Endodermal cell (in vitro differentiated cells): Measurements from ENCODE around the gene RPL18. TPM values are rescaled to one million over a fixed set of nuclear protein-coding genes. Genes with fewer than 3 reads are reported as not detected.

ENCODE experiments used
- DNase-seq: peaks from one replicate; pipeline ENCODE4 v3.0.0-alpha.2; 2017
- H3K27ac ChIP-seq: 2 replicates; pipeline ENCODE4 v1.5.1; 2013; ENCODE audit warnings: mild to moderate bottlenecking, low read depth, low read length, moderate library complexity
- H3K27me3 ChIP-seq: 2 replicates; pipeline ENCODE4 v1.6.1; 2013; ENCODE audit warnings: mild to moderate bottlenecking, low read length, moderate library complexity; ENCODE audit not compliant: insufficient read depth, control insufficient read depth, poor library complexity, severe bottlenecking
- H3K36me3 ChIP-seq: 2 replicates; pipeline ENCODE4 v1.7.0; 2013; ENCODE audit warnings: mild to moderate bottlenecking, low read length, moderate library complexity; ENCODE audit not compliant: control insufficient read depth, insufficient read depth
- H3K4me1 ChIP-seq: one replicate; pipeline ENCODE4 v1.7.0; 2013; ENCODE audit warnings: low read length; ENCODE audit not compliant: control insufficient read depth, insufficient read depth
- H3K4me3 ChIP-seq: 2 replicates; pipeline ENCODE4 v1.5.1; 2013; ENCODE audit warnings: mild to moderate bottlenecking, low read length, moderate library complexity
- H3K9ac ChIP-seq: 2 replicates; pipeline ENCODE4 v1.6.1; 2013; ENCODE audit warnings: mild to moderate bottlenecking, low read length, moderate library complexity; ENCODE audit not compliant: poor library complexity, severe bottlenecking; ENCODE audit errors: extremely low read depth
- H3K9me3 ChIP-seq: 2 replicates; pipeline ENCODE4 v1.6.1; 2013; ENCODE audit warnings: mild to moderate bottlenecking, low read length, moderate library complexity; ENCODE audit not compliant: control insufficient read depth
- H3K27ac Mint-ChIP-seq: 2 replicates; pipeline ENCODE4 v1.8.0; 2020; ENCODE audit warnings: mixed read lengths
- H3K27me3 Mint-ChIP-seq: 2 replicates; pipeline ENCODE4 v1.8.0; 2021; ENCODE audit warnings: mild to moderate bottlenecking, mixed read lengths; ENCODE audit not compliant: insufficient read depth
- H3K36me3 Mint-ChIP-seq: 2 replicates; pipeline ENCODE4 v1.8.0; 2020; ENCODE audit warnings: low read depth, mixed read lengths
- H3K4me1 Mint-ChIP-seq: 2 replicates; pipeline ENCODE4 v1.8.0; 2020; ENCODE audit warnings: mixed read lengths
- H3K4me3 Mint-ChIP-seq: 2 replicates; pipeline ENCODE4 v1.8.0; 2020; ENCODE audit warnings: mild to moderate bottlenecking, moderate library complexity, mixed read lengths
- H3K9me3 Mint-ChIP-seq: 2 replicates; pipeline ENCODE4 v1.8.0; 2020; ENCODE audit warnings: mild to moderate bottlenecking, mixed read lengths
- WGBS, 2 experiments: methylation state at CpG; one replicate each; pipeline versions ENCODE4 v1.1.5 to v1.1.7; 2013; ENCODE audit warnings: missing lambda C conversion rate in 2 of 2, mixed read lengths in 1 of 2; ENCODE audit not compliant: insufficient coverage in 1 of 2, insufficient read length in 1 of 2; 5-methylcytosine and 5-hydroxymethylcytosine counted together
- total RNA-seq, 2 donors: library from RNA; stranded (reverse); fragmentation: NEBNext Ultra II Directional in 1 of 2; extraction: Animal tissue kit (Norgen Biotek cat#: 25700) in 1 of 2; gene quantifications; 2 replicates in 1 of 2; 3 replicates in 1 of 2; pipeline ENCODE4 v1.2.1, GENCODE V29; 2021
- TF ChIP-seq, protein P1 (sequence below): fragments of 200-600 bp; sonication (generic); conservative IDR thresholded peaks from 2 replicates; pipeline ENCODE4 v1.5.0; 2021; ENCODE audit warnings: antibody characterized with exemption, mild to moderate bottlenecking

Gene RPL18
- total RNA-seq, 2 donors from 2014 or later: 1,531 to 1,574 TPM

DNA sequence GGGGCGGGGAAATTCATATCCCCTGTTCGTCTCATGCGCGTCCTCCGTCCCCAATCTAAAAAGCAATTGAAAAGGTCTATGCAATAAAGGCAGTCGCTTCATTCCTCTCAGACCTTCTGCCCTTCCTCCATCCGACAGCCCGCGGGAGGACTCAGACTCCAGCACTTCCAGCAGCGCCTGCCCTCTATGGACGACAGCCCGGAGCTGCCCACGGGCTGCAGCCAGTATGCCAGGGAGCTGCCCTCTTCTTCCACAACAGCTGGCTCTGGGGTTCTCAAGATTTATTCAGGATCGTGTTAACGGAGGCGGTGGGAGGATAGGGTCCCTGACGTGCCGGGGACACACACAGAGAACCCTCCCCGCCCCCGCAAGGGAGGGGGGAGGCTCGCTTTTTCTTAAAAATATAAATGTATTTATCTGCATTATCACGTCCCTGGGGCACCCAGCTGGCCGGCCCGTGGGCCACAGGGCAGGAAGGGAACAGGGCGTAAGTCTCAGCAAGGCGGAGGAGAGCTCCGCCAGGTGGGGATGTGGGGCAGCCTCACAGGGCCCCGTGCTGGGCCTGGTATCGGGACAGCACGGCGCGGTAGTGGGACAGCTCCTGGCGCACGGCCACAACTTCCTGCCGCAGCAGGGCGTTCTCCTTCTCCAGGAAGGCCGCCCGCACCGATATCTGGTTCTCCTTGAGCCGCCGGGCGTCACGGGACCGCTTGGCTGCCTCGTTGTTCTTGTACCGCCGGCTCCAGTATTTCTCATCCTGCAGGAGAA is 11.5 kb upstream of the RPL18 start:
- TF ChIP-seq, protein P1, sequence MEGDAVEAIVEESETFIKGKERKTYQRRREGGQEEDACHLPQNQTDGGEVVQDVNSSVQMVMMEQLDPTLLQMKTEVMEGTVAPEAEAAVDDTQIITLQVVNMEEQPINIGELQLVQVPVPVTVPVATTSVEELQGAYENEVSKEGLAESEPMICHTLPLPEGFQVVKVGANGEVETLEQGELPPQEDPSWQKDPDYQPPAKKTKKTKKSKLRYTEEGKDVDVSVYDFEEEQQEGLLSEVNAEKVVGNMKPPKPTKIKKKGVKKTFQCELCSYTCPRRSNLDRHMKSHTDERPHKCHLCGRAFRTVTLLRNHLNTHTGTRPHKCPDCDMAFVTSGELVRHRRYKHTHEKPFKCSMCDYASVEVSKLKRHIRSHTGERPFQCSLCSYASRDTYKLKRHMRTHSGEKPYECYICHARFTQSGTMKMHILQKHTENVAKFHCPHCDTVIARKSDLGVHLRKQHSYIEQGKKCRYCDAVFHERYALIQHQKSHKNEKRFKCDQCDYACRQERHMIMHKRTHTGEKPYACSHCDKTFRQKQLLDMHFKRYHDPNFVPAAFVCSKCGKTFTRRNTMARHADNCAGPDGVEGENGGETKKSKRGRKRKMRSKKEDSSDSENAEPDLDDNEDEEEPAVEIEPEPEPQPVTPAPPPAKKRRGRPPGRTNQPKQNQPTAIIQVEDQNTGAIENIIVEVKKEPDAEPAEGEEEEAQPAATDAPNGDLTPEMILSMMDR: peak; percentile 64
- Mint-ChIP-seq H3K9me3 (no peaks in the 10 kb centered on the region), H3K27me3 (peaks cover 1% of the 10 kb centered on the region), H3K4me1 (peaks cover 21% of the 10 kb centered on the region), H3K4me3 (peak overlapping the region; percentile 54), H3K27ac (peak overlapping the region; percentile 95), H3K36me3 (peaks cover 14% of the 10 kb centered on the region)
- H3K4me1 ChIP-seq: peaks cover 27% of the 10 kb centered on the region
- DNase-seq: peak; percentile 90
- no peaks in the 10 kb centered on the region for H3K9me3 ChIP-seq
- peaks cover 10% of the 10 kb centered on the region for H3K36me3 ChIP-seq
- no peaks in the 10 kb centered on the region for H3K27me3 ChIP-seq
- peak overlapping the region; percentile 47 for H3K9ac ChIP-seq
- peak overlapping the region; percentile 66 for H3K4me3 ChIP-seq
- H3K27ac ChIP-seq: peak overlapping the region; percentile 57
- 10 to 17% methylated on average over 28 to 47 of the region's 47 CpGs for WGBS, 2 experiments

DNA sequence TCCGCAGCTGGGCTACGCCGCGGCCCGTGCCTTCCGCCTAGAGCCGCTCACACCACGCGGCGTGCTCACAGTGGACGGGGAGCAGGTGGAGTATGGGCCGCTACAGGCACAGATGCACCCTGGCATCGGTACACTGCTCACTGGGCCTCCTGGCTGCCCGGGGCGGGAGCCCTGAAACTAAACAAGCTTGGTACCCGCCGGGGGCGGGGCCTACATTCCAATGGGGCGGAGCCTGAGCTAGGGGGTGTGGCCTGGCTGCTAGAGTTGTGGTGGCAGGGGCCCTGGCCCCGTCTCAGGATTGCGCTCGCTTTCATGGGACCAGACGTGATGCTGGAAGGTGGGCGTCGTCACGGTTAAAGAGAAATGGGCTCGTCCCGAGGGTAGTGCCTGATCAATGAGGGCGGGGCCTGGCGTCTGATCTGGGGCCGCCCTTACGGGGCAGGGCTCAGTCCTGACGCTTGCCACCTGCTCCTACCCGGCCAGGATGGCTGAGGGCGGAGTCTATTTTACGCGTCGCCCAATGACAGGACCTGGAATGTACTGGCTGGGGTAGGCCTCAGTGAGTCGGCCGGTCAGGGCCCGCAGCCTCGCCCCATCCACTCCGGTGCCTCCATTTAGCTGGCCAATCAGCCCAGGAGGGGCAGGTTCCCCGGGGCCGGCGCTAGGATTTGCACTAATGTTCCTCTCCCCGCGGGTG is 10.8 kb upstream of the RPL18 start:
- peaks cover 14% of the 10 kb centered on the region for H3K36me3 Mint-ChIP-seq
- TF ChIP-seq, protein P1: no peak
- H3K27ac Mint-ChIP-seq: peak overlapping the region; percentile 95
- H3K27me3 ChIP-seq: no peaks in the 10 kb centered on the region
- no peaks in the 10 kb centered on the region for H3K9me3 ChIP-seq
- peaks cover 27% of the 10 kb centered on the region for H3K4me1 Mint-ChIP-seq
- no peaks in the 10 kb centered on the region for H3K27me3 Mint-ChIP-seq
- peak; percentile 99 for DNase-seq
- H3K36me3 ChIP-seq: peaks cover 10% of the 10 kb centered on the region
- peak overlapping the region; percentile 54 for H3K4me3 Mint-ChIP-seq
- 35 to 40% methylated on average over 38 to 48 of the region's 48 CpGs for WGBS, 2 experiments
- no peaks in the 10 kb centered on the region for H3K9me3 Mint-ChIP-seq
- H3K27ac ChIP-seq: peak overlapping the region; percentile 57
- peaks cover 24% of the 10 kb centered on the region for H3K4me1 ChIP-seq
- peak overlapping the region; percentile 47 for H3K9ac ChIP-seq
- peak overlapping the region; percentile 66 for H3K4me3 ChIP-seq

GRCh38 chr19:48629297-48629598 is 10.3 kb upstream of the RPL18 start:
- H3K27ac ChIP-seq: no peak overlapping the region
- peaks cover 10% of the 10 kb centered on the region for H3K36me3 ChIP-seq
- H3K4me1 ChIP-seq: peaks cover 24% of the 10 kb centered on the region
- no peaks in the 10 kb centered on the region for H3K27me3 ChIP-seq
- H3K4me3 ChIP-seq: no peak overlapping the region
- Mint-ChIP-seq H3K36me3 (peaks cover 14% of the 10 kb centered on the region), H3K9me3 (no peaks in the 10 kb centered on the region), H3K4me3 (no peak overlapping the region), H3K4me1 (peaks cover 26% of the 10 kb centered on the region), H3K27ac (peak overlapping the region; percentile 87), H3K27me3 (no peaks in the 10 kb centered on the region)
- no peak overlapping the region for H3K9ac ChIP-seq
- TF ChIP-seq, protein P1: no peak
- 96 to 99% methylated on average over 16 to 22 of the region's 22 CpGs for WGBS, 2 experiments
- no peak for DNase-seq
- no peaks in the 10 kb centered on the region for H3K9me3 ChIP-seq
